IPS-NIHi11 (cell line): ENCODE measurements around the gene RRP15.

Experiments used
- DNase-seq: peaks from one replicate; pipeline ENCODE4 v3.0.0; 2012; ENCODE audit warnings: mixed read lengths, low spot score

Gene RRP15, protein sequence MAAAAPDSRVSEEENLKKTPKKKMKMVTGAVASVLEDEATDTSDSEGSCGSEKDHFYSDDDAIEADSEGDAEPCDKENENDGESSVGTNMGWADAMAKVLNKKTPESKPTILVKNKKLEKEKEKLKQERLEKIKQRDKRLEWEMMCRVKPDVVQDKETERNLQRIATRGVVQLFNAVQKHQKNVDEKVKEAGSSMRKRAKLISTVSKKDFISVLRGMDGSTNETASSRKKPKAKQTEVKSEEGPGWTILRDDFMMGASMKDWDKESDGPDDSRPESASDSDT

GRCh38 chr1:218284917-218285635 lies at the start of gene RRP15:
TSS of gene RRP15 (plus strand) at chr1:218285293. CDS start at chr1:218285317, 24 bp downstream.
- DNase-seq: peak; percentile 88

DNA sequence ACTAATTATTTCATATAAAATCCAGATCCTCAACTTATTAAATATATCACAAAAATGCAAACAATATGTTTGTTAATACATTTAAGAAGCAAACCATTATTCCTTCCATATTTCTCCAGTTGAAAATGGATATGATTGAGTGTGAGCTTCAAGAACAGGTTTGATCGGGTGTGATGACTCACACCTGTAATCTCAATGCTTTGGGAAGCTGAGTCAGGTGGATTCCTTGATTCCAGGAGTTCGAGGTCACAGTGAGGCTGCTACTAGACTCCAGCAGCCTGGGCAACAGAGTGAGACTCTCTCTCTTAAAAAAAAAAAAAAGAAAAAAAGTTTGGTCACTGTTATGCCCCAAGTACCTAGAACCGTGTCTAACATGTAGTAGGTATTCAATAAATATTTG lies 42.9 kb upstream of the RRP15 start:
- no peak for DNase-seq

- DNase-seq: no peak
Observed at GRCh38 chr1:218247339-218247738, 37.8 kb upstream of the RRP15 start.

DNA sequence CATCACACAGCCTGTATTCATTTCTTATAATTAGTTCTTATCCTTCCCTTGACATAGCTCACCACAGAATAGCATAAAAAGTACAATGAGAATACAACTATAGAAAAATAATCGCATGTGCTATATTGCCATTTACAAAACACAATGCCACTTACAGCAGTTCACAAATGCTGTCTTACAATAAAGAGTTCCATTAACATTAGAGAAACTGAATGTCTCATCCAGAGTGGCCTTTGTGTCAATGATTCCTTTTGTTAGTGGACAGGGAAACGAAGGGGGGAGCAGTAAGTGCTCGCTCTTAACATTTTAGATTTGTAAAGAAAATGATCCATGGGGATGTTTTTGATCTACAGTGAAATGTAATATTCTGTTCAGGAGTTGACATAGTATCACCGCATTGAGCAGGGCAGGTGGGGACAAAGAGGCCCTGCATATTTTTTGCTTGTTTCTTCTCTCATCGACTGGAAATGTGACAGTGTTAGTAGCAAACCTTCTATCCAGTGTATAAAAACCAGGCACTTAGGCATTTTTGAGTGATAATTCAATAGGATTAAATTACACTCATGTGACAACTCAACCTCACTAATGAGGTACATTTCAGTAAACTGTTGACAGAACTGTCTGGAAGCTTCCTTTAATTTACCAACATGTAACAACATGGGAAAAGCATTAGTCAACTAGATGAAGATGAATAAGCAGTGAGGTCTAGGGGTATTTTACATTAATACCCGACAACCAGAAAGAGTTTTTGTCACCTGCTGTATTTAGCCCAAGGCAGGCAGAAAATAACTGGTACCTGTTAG lies 35.6 kb upstream of the RRP15 start:
- DNase-seq: no peak

DNA sequence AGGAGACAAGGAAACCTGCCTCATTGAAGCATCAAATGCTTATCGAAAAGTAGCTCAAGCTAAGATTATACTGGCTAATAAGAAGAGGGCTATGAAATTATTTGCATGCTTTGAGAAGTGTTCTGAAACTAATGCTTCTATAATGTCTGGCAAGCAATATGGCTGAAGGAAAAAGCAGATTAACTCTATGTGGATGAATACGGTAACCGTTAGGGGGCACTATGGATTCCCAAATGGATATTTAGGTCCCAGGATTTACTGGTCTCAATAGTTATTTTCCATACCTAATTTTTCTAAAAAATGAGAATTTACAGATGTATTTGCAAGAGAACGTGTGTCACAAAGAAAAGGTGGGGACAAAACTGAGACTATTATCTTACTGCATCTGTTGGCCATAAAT lies 34.6 kb upstream of the RRP15 start:
- DNase-seq: no peak

DNA sequence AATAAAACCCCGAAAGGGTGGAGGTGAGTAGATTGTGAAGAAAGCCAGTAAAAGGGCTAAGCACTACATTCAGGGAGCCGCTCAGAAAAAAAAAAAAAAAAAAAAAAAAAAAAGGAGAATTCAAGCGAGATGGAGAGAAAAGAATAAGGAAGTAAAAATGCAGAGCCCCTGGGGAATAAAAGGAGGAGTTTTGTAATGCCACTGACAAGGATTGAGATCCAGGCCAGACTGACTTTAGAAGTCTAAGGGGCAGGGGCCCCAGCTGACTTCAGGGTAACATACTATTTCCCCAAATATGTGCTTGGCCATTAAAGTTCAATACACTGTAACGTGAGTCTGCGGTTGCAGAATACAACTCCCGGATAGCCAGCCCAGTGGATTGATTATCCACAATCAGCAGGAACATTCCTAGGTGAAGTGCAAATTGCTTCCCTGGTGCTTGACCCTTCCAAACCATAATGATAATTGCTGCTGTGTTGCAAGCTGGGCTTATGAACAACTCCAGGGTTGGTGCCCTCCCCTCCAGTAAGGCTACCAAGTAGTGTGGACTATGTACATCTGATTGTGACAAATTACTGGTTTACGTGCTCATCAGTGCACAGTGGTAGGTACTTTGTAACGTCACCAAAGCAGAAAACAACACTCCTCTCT lies 30.7 kb upstream of the RRP15 start:
- no peak for DNase-seq

DNA sequence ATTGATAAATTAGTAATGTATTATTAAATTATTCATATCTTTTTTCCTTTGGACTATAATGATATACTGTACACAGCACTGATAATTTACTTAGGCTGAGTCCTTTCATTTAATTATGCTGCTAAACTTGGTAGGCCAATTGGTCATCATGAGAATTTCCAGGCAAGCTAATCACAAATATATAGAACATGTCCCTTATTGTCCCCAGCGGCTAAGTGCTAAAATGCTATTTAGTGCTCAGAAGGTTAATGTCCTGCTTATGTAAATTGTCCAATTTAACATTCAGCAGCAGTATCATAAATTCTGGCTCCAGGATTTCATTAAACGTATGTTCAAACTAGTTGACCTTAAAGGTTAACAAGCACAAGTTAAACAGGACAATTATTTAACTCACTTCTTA lies 30.0 kb upstream of the RRP15 start:
- DNase-seq: no peak

- no peak for DNase-seq
Observed at GRCh38 chr1:218257371-218257770, 27.7 kb upstream of the RRP15 start.

DNA sequence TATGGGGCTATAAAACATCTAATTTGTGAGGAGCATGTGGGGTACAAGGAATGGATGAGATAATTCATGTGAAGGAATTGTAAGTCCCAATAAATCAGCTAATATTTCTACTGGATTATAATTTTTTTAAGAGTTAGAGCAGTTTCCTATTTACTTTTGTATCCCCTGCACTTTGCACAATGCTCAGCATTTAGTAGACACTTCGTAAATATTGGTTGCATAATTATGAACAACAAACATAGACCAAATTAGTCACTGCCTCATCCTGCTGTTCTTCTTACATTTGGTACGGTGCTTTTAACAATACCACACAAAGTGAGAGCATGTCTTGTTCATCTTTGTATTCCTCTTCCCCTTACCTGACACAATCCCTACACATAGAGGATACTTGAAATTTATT lies 27.1 kb upstream of the RRP15 start:
- DNase-seq: no peak

GRCh38 chr1:218259339-218259738 lies 25.8 kb upstream of the RRP15 start:
- DNase-seq: no peak

DNA sequence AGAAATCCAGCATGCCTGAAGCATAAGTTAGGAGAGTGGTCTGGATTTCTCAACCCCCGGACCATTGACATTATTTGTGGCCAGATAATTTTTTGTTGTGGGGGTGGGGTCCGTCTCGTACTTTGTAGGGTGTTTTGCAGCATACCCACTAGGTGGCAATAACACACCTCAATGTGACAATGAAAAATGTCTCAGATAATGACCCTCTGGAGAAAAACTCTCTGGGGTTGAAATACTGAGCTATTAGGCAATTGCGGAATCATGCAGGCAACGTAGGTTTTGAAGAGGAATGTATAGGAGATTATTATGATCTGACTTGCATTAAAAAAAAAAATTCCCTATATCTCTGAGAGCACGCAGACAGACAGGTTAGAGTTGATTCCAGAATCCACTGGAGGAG lies 25.3 kb upstream of the RRP15 start:
- DNase-seq: peak; percentile 49

DNA sequence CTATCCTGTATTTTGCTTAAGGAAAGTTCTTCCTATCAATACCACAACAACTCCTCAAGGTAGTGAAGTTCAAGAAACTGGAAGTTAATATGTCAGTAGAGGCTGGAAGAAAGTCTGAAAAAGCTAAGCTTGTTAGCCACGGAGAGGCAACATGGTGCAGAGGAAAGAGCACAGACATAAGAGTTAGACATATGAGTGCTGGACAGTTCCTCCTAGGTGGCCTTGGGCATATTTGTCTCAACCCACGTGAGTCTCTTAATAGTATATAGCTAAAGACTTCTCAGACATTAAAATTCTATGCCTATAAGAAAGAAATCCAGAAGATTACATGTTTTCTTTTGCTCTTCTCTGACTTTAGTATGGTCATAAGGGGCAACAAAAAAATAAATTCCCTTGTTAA lies 22.8 kb upstream of the RRP15 start:
- DNase-seq: no peak

- no peak for DNase-seq
Observed at GRCh38 chr1:218266356-218266755, 18.7 kb upstream of the RRP15 start.

- no peak for DNase-seq
Observed at GRCh38 chr1:218272366-218272765, 12.7 kb upstream of the RRP15 start.

DNA sequence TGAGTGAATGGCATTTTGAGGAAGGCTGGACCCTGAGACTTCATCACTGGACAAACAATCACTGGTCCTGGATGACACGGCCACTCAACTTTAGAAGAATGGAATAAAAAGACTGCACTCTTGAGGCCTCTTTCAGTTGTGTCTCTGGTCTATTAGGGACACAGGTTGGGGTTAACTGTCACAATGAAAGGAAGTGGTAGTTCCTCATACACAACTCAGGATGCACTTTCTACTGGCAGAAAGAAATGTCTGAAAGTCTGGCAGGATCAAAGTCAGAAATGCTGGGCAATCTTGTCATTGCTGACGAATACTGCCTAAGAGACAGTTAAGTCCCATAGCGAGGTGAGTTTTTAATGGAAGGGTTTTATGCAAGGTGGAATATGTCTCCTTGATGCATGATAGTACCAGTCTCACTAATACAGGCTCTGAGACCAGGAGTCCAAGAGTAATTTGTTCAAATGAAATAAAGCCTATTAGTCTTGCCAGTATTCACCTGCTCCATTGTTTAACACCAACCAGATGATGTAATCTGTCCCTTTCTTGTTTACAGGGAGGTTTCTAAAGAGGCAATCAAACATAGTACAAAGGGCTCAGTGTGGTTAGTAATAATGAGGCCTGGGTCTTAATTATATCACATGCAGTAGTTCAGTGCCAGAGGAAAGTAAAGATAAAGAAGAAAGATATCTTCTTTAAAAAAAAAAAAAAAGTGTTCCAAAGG lies 11.2 kb upstream of the RRP15 start:
- no peak for DNase-seq

DNA sequence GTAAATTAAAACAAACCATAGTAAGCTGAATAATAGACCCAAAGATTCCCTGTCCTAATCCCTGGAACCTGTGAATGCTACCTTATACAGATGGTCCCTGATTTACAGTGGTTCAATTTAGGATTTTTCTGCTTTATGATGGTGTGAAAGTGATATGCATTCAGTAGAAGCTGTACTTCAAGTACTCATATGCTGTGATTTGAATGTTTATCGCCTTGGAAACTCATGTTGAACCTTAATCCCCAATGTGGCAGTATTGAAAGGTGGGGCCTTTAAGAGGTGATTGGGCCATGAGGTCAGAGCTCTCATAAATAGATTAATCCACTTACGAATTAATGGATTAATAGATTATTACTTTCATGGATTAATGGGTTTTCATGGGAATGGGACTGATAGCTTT lies 10.6 kb upstream of the RRP15 start:
- no peak for DNase-seq

DNA sequence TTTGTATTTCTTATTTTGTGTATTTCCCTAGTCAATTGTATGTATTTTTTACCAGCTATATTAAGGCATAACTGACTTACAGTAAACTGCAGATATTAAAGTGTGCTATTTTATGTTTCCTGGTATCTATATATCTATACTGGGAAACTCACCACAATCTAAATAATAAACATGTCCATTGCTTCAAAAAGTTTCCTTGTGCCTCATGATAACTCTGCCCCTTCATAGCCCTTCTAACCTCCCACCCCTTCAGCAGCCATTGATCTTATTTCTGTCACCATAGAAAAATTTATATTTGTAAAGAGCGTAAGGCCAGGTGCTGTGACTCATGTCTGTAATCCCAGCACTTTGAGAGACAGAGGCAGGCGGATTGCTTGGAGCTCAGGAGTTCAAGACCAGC lies 9.3 kb upstream of the RRP15 start:
- DNase-seq: no peak

DNA sequence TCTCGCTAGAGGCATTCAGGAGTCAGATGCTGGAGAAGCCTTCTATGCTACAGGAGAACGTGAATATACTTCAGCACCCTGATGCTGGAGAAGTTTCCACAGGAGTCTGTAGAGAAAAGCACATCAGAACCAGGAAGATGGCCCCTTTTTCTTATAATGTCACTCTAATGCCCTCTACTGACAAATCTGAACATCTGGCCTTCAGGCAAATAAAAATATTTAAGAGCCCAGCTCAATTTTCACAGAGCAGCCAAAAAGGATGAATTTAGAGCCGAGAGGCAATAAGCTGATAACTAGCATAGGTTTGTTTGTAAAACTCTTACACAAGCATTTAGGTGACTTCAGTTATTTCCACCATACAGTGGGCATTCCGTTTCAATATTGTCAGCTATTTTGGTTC lies 3.8 kb upstream of the RRP15 start:
- no peak for DNase-seq

DNA sequence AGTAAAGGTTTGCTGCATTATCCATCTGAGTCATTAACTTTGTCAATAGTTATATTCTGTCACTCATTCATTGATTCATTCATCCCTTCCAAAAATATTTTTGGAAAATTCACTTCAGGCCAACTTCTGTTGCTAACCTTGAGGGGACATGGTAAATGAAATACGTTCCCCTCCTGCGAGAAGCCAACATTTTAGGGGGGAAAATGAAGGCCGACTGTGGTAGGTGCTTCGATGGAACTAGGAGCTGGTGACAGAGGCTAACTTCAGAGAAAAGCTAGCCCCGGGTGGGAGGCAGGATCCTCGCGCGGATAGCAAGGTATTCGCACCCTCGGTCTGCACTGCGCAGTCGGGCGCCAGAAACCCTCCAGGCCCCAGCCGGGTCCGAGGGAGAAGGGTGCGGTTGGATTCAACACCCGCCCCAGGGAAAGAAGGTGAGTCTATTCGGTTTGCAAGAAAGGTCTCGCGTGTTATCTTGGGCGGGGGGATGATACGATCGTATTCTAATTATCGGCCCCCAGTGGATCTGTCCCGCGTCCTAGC lies 646 bp upstream of the RRP15 start:
- DNase-seq: peak; percentile 21

DNA sequence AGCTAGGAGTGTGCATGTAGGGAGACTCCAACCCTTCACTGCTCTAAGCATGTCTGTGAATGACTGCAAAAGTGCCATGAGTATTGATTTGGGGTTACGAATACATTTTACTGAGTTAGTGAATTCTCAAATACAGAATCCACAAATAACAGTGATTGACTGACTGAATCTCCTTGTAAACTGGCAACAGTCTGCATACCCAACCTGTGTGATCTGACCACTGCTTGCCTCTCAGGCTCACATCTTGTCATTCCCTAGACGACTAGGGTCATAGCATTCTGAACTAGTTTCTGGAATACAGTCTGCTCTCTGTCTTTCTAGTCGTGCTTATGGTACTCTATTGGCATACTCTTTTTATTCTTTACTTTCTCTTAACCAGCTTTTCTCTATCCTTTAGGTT lies 7.4 kb downstream of the RRP15 start:
- no peak for DNase-seq

DNA sequence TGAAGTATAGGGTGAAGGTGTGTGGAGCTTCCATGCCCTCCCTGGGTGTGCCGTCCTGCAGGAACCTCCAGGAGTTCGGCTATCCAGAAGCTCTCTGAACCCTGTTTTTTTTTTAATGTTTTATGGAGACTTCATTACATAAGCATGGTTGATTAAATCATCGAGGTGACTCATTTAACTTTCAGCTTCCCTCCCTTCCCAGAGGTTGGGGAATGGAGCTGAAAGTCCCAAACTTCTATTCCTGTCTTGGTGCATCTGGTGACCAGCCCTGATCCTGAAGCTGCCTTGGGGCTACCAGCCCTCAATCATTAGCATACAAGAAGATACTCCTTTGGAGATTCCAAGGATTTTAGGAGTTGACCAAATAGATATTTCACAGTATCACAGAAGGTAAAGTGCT lies 9.5 kb downstream of the RRP15 start:
- DNase-seq: no peak

DNA sequence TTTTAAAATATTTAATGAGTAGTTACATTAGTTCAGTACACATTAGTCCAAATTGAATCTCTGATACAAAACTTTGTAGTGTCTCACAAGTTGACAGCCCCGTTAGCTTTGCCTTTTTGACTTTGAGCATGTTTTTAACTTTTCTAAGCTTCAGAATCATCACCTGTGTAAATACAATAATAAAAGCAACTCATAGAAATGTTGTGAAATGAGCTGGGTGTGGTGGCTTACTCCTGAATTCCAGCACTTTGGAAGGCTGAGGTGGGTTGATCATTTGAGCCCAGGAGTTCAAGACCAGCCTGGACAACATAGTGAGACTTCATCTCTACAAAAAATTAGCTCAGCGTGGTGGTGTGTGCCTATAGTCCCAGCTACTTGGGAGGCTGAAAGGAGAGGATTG lies 11.1 kb downstream of the RRP15 start:
- DNase-seq: no peak
